Dermis blood vessel endothelial cell (primary cell): ENCODE results near the gene GAPDHS. TPM values are rescaled to one million over a fixed set of nuclear protein-coding genes. Genes with fewer than 3 reads are reported as not detected.
A peak's percentile ranks its signal among the peaks of the same experiment; 100 is the strongest.

Experiments used
- DNase-seq: peaks from one replicate; pipeline ENCODE4 v3.0.0; 2010
- total RNA-seq: library from RNA; depleted of rRNA; stranded (reverse); fragments of >200 nt; gene quantifications from 2 replicates; pipeline ENCODE4 v1.2.3, GENCODE V29; 2014

Gene GAPDHS
- total RNA-seq, 1 donor from 2014 or later = not detected

GRCh38 chr19:35540356-35540927 lies 7.2 kb downstream of the GAPDHS start:
- no peak for DNase-seq

GRCh38 chr19:35542209-35542608 lies 9.0 kb downstream of the GAPDHS start:
- DNase-seq = no peak

- DNase-seq = no peak
Measured at GRCh38 chr19:35543280-35544109, 10.2 kb downstream of the GAPDHS start.

- no peak for DNase-seq
Measured at GRCh38 chr19:35544110-35544802, 11.0 kb downstream of the GAPDHS start.

- peak; percentile 86 for DNase-seq
Measured at GRCh38 chr19:35545001-35545854, 12.0 kb downstream of the GAPDHS start, which contains the start of gene TMEM147. Gene TMEM147 (plus strand): TSS chr19:35545626. CDS start chr19:35545740, 114 bp downstream.

GRCh38 chr19:35545855-35546381 lies 12.7 kb downstream of the GAPDHS start:
- peak; percentile 46 for DNase-seq

- no peak for DNase-seq
Measured at GRCh38 chr19:35546532-35546931, 13.3 kb downstream of the GAPDHS start.

DNA sequence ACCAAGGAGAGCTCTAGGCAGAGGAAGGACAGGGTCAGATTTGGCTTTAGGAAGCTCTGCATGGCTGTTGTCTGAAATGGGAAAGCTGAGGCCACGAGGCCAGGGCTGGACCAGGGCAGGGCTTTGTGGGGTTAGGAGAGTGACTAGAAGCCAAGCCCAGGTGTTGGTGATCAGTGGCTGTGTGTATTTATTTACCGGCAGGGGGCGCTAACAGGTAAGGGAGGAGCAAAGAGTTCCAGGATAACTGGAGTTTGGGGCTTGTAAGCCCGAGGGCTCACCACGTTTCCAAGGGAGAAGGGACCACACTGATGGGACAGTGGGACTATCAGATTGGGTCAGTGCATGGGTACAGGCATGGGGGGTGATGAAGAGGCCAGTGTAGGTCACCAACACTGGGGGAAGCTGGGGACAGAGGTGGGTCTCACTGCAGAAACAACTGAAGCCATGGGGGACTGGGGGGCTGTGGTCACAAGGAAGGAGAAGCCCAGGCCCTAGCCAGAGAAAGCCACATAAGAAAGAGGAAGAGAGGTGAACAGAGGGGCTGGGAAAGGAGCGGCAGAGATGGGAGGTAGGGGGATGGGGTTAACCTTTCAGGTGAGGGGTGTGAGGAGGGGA lies 16.0 kb downstream of the GAPDHS start:
- peak; percentile 82 for DNase-seq

- no peak for DNase-seq
Measured at GRCh38 chr19:35549879-35550523, 16.7 kb downstream of the GAPDHS start.

DNA sequence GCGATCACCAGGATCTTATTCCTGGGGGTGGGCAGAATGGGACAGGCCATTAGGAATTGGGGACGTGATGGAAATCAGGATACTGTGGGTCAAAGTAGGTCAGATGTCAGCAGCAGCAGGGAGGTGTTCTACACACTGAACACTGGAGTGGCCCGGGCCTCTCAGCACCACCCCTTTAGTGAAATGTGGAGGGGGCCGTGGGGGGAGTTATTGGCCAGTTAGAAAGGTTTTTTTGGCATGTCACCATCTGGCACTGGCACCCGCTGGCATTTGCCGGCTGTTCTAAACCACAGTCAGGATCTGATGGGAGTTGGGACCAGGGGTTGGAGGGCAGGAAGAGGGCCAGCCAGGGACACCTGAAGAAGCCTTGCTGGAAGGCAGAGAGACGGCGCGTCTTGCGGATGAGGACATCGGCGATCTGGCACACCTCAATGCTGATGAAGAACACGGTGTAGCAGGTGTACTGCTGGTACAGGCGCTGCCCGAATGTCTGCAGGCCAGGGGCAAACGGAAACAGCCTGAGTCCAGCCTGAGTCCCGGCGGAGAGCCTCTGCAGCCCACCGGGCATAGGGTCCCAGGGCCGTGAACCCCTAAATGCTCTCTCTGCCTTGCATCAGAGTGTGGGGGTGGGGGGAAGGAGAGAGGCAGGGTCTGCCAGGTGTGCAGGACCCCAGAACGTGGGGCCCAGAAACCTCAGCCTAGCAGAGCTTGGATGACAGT lies 18.0 kb downstream of the GAPDHS start:
- DNase-seq = no peak

GRCh38 chr19:35552534-35553384 lies 19.5 kb downstream of the GAPDHS start:
- DNase-seq = no peak

DNA sequence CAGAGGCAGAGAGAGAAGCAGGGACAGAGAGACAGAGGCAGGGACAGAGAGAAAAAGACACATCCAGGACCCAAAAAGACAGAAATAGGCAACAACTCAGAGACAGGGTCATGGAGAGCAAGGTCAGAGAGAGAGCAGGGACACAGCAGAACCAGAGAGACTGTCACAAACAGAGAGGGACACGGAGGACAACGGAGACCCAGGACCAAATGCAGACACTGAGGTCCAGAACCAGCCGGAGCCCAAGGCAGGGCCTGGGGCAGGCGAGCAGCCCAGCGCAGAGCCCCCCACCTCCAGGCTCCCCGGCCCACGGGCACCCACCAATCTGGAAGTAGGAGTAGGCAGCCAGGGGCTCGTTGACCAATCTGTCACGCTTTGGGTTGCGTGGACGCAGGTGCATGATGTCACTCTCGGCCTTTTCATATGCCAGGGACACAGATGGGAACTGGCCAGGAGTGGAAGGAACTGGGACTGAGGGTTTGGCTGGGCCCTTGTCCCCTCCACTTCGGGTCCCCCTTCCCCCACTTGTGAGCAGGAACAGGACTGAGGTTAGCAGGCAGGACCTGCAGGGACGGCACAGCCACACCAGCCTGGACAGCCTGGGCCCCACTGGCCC lies 20.2 kb downstream of the GAPDHS start:
- DNase-seq = no peak

DNA sequence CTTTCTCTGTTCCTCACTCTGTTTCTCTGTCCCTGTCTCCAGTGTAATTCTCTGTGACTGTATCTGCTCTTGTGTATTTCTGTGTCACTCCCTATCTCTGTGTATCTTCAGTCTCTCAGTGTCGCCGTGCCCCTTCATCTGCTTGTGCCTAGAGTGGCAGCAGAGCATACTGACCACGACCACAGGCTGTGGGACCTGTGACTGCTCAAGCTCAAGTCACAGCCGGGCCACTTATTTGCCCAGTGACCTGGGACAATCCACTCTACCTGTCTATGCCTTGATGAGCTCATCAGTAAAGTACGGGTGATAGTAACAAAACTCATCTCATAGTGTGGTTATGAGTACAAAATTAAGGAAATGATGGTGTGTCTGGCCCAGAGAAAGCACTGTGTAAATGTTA lies 20.8 kb downstream of the GAPDHS start:
- DNase-seq = no peak

DNA sequence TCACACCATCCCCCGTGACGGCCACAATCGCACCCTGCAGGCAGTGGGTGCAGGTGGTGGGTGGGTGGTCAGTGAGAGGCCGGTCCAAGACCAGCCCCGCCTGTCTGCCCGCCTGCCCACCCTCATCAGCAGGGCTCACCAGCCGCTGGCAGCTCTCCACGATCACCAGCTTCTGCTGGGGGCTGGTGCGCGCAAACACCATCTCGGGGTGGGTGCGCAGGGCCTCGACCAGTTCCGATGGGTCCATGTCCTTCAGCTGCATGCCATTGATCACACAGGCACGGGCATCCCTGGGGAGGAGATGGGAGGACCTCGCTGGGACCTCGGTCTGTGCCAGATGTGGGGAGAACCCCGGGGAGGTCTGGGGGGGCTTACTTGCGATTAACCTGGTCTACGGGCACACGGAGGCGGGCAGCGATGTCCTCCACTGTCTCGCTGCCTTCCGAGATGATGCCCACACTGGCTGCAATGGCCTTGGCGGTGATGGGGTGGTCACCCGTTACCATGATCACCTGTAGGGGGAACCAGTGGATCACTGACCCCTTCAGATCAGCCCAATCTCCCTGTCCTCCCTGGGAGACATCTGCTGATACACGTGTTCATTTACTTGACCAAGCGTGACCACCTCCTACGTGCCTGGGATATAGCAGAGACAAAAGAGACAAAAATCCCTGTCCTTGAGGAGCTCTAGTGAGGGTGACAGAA lies 22.2 kb downstream of the GAPDHS start:
- peak; percentile 50 for DNase-seq

- DNase-seq = no peak
Measured at GRCh38 chr19:35556025-35556590, 22.9 kb downstream of the GAPDHS start.

- no peak for DNase-seq
Measured at GRCh38 chr19:35556846-35557538, 23.7 kb downstream of the GAPDHS start.
